ENCODE data around the gene HIPK2.

DNA sequence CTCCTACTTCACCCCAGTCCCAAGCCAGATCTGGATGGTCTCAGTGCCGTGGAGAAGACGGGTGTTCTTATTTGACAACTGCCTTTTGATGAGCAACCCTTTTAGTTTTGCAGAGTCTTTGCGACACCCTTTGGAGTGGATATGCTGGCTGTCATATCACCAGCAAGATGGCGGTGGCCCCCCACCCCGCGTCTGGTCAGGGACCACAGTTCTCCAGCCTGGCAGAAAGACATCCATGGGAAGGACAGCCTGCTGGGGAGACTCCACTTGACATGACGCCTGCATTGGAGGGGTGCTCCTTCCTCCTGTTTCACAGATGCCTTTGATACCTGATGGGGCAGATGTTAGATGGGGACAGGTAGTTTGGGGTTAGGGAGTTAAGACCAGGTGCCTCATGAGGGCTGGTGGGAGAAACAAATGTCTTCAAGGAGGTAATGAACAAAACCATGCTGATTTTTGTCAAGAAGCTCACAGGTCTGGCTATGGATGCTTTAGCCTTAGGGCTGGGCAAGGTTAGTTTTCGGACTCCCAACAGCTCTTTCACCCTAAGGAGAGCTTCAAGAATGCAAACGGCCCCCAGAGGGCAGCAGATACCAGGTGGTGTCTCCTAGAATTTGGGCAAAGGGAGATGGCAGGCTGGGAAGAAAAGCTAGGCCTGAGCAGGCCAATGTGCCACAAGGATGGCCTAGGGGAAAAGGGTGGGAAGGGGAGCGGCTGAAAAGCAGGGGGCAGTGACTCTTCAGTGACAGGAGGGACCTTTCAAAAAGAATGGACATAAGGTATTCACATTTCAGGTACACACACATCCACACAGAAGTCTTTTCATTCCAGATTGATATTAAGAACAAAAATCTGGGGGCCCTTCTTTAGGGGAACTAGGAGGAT is 159.1 kb downstream of the HIPK2 start:
- TF ChIP-seq EZH2phosphoT487 (IDR thresholded peaks at IDR 0.05; ENCODE audit: borderline replicate concordance) = no peak
- TF ChIP-seq, protein P1, sequence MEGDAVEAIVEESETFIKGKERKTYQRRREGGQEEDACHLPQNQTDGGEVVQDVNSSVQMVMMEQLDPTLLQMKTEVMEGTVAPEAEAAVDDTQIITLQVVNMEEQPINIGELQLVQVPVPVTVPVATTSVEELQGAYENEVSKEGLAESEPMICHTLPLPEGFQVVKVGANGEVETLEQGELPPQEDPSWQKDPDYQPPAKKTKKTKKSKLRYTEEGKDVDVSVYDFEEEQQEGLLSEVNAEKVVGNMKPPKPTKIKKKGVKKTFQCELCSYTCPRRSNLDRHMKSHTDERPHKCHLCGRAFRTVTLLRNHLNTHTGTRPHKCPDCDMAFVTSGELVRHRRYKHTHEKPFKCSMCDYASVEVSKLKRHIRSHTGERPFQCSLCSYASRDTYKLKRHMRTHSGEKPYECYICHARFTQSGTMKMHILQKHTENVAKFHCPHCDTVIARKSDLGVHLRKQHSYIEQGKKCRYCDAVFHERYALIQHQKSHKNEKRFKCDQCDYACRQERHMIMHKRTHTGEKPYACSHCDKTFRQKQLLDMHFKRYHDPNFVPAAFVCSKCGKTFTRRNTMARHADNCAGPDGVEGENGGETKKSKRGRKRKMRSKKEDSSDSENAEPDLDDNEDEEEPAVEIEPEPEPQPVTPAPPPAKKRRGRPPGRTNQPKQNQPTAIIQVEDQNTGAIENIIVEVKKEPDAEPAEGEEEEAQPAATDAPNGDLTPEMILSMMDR (conservative IDR thresholded peaks at IDR 0.05; ENCODE audit: low read length) = peak; percentile 77
